ENCODE measurements around the gene RNF227.

- TF ChIP-seq EZH2 (IDR thresholded peaks at IDR 0.05; ENCODE audit: low read depth, unreplicated experiment): no peak
- TF ChIP-seq EZH2phosphoT487 (IDR thresholded peaks at IDR 0.05; ENCODE audit: unreplicated experiment): no peak
- TF ChIP-seq CTCF (conservative IDR thresholded peaks at IDR 0.05; ENCODE audit: low read depth in 2 of 2): no peak
- no peak for TF ChIP-seq POLR2AphosphoS5 (IDR thresholded peaks at IDR 0.05; ENCODE audit: low read depth)
Measured at GRCh38 chr17:7932949-7933348, 16.9 kb upstream of the RNF227 start.

All from GM23338 (cell line).